ENCODE measurements around the gene IGFL4.

IGFL4 gene

GRCh38 chr19:46020819-46021125 is 20.0 kb downstream of the IGFL4 start:
- no peak for DNase-seq (ENCODE audit: low read depth)

- no peak for DNase-seq (ENCODE audit: low read depth)
Observed at GRCh38 chr19:46019270-46019669, 21.5 kb downstream of the IGFL4 start.

GRCh38 chr19:46018729-46019251 is 22.0 kb downstream of the IGFL4 start:
- DNase-seq (ENCODE audit: low read depth), result no peak

- no peak for DNase-seq (ENCODE audit: low read depth)
Observed at GRCh38 chr19:46017874-46018675, 22.7 kb downstream of the IGFL4 start.

GRCh38 chr19:46017095-46017429 is 23.7 kb downstream of the IGFL4 start:
- DNase-seq (ENCODE audit: low read depth), result no peak

- DNase-seq (ENCODE audit: low read depth), result peak; percentile 68
Observed at GRCh38 chr19:46016426-46017094, 24.2 kb downstream of the IGFL4 start.

GRCh38 chr19:46015687-46016425 is 24.9 kb downstream of the IGFL4 start:
- DNase-seq (ENCODE audit: low read depth), result no peak

GRCh38 chr19:46014941-46015686 is 25.7 kb downstream of the IGFL4 start:
- peak; percentile 32 for DNase-seq (ENCODE audit: low read depth)

GRCh38 chr19:46014534-46014933 is 26.3 kb downstream of the IGFL4 start:
- DNase-seq (ENCODE audit: low read depth), result no peak

- peak; percentile 57 for DNase-seq (ENCODE audit: low read depth)
Observed at GRCh38 chr19:46009530-46010510, 31.0 kb downstream of the IGFL4 start.

GRCh38 chr19:46006411-46006810 is 34.4 kb downstream of the IGFL4 start:
- no peak for DNase-seq (ENCODE audit: low read depth)

- no peak for DNase-seq (ENCODE audit: low read depth)
Observed at GRCh38 chr19:46002678-46003275, 38.0 kb downstream of the IGFL4 start.

GRCh38 chr19:46000491-46001246 is 40.1 kb downstream of the IGFL4 start:
- DNase-seq (ENCODE audit: low read depth), result peak; percentile 62

- DNase-seq (ENCODE audit: low read depth), result no peak
Observed at GRCh38 chr19:45999653-46000121, 41.1 kb downstream of the IGFL4 start.

- no peak for DNase-seq (ENCODE audit: low read depth)
Observed at GRCh38 chr19:45998834-45999233, 42.0 kb downstream of the IGFL4 start.

GRCh38 chr19:45996933-45997332 is 43.9 kb downstream of the IGFL4 start:
- no peak for DNase-seq (ENCODE audit: low read depth)

GRCh38 chr19:45995715-45996385 is 45.0 kb downstream of the IGFL4 start:
- no peak for DNase-seq (ENCODE audit: low read depth)

- peak; percentile 94 for DNase-seq (ENCODE audit: low read depth)
Observed at GRCh38 chr19:45994998-45995714, 45.6 kb downstream of the IGFL4 start, which contains the start of gene CCDC61. Gene CCDC61, plus strand, starts transcription at chr19:45995467. Its CDS starts 7,552 bp downstream, at chr19:46003019.
